NCI-H1694 (cell line): ENCODE results near the gene CHMP4B.

ENCODE experiments used
- DNase-seq: peaks from one replicate; lab custom pipeline; 2025; lab: John Stamatoyannopoulos, UW

The CHMP4B gene

GRCh38 chr20:33821270-33821836 lies 10.2 kb downstream of the CHMP4B start:
- no peak for DNase-seq

GRCh38 chr20:33822423-33822822 lies 11.3 kb downstream of the CHMP4B start:
- no peak for DNase-seq

- DNase-seq, result no peak
Observed at GRCh38 chr20:33822991-33823390, 11.8 kb downstream of the CHMP4B start.

GRCh38 chr20:33824852-33825251 lies 13.7 kb downstream of the CHMP4B start:
- no peak for DNase-seq

GRCh38 chr20:33825340-33826269 lies 14.5 kb downstream of the CHMP4B start:
- DNase-seq, result no peak

GRCh38 chr20:33826270-33826897 lies 15.2 kb downstream of the CHMP4B start:
- no peak for DNase-seq

GRCh38 chr20:33827109-33827508 lies 16.0 kb downstream of the CHMP4B start:
- no peak for DNase-seq

- no peak for DNase-seq
Observed at GRCh38 chr20:33827634-33828325, 16.6 kb downstream of the CHMP4B start.

GRCh38 chr20:33828326-33828844 lies 17.2 kb downstream of the CHMP4B start:
- no peak for DNase-seq

- no peak for DNase-seq
Observed at GRCh38 chr20:33828967-33829560, 17.9 kb downstream of the CHMP4B start.

- DNase-seq, result no peak
Observed at GRCh38 chr20:33829636-33830035, 18.5 kb downstream of the CHMP4B start.

GRCh38 chr20:33830371-33830770 lies 19.2 kb downstream of the CHMP4B start:
- DNase-seq, result no peak

- no peak for DNase-seq
Observed at GRCh38 chr20:33832103-33832804, 21.1 kb downstream of the CHMP4B start.

- no peak for DNase-seq
Observed at GRCh38 chr20:33833333-33833732, 22.2 kb downstream of the CHMP4B start.

- no peak for DNase-seq
Observed at GRCh38 chr20:33835615-33836172, 24.5 kb downstream of the CHMP4B start.

GRCh38 chr20:33836277-33836676 lies 25.1 kb downstream of the CHMP4B start:
- DNase-seq, result no peak

- DNase-seq, result no peak
Observed at GRCh38 chr20:33837096-33837830, 26.1 kb downstream of the CHMP4B start.

GRCh38 chr20:33838035-33838864 lies 27.1 kb downstream of the CHMP4B start:
- DNase-seq, result no peak

- DNase-seq, result no peak
Observed at GRCh38 chr20:33839591-33839990, 28.4 kb downstream of the CHMP4B start.
